Endothelial cell of umbilical vein (primary cell): Measurements from ENCODE around the gene GCNT1. TPM values are rescaled to one million over a fixed set of nuclear protein-coding genes. Genes with fewer than 3 reads are reported as not detected.

Experiments
- BruUV-seq: library from RNA; stranded (reverse); fragments of 400-500 nt; replicated peaks from 2 replicates; lab custom pipeline; 2021; lab: Mats Ljungman, UMichigan
- CTCF ChIA-PET: fragments of 300-600, 350-600 bp; sonication (Branson Sonifier 250); formaldehyde crosslinking; loops from one replicate; lab custom pipeline; 2021; ENCODE audit warnings: antibody characterized with exemption, inconsistent platforms; lab: Charles Lee
- POLR2A ChIA-PET: fragments of 300-600, 350-600 bp; sonication (Branson Sonifier 250); formaldehyde crosslinking; loops from one replicate; lab custom pipeline; 2021; ENCODE audit warnings: antibody characterized with exemption, inconsistent platforms; lab: Charles Lee
- DNase-seq: peaks from one replicate; pipeline ENCODE4 v3.0.0-alpha.2; 2011; ENCODE audit warnings: low read depth, low spot score
- FAIRE-seq: peaks from 2 replicates; lab custom pipeline; 2011; peaks lifted over from hg19 to GRCh38; lab: Jason Lieb, UNC
- H2AFZ ChIP-seq: 2 replicates; pipeline ENCODE4 v1.6.0; 2012; ENCODE audit warnings: low read depth, low read length, control low read depth, inconsistent platforms
- H3K27ac ChIP-seq: 2 replicates; pipeline ENCODE4 v1.5.1; 2011; ENCODE audit warnings: low read depth, mild to moderate bottlenecking, control low read depth, low read length, moderate library complexity; ENCODE audit not compliant: insufficient read depth
- H3K27me3 ChIP-seq, 2 experiments: 2 replicates each; pipeline versions ENCODE4 v1.6.0 to v1.6.1; 2011; ENCODE audit warnings: low read length in 2 of 2, mixed read lengths in 1 of 2; ENCODE audit not compliant: control insufficient read depth in 2 of 2, insufficient read depth in 2 of 2
- H3K36me3 ChIP-seq, 2 experiments: 2 replicates in 1 of 2; 3 replicates in 1 of 2; pipeline ENCODE4 v1.5.1; 2011; ENCODE audit warnings: low read length in 2 of 2, mild to moderate bottlenecking in 1 of 2, moderate library complexity in 1 of 2; ENCODE audit not compliant: control insufficient read depth in 2 of 2, insufficient read depth in 2 of 2; ENCODE audit errors: extremely low read depth in 1 of 2
- H3K4me1 ChIP-seq: 3 replicates; pipeline ENCODE4 v1.5.1; 2011; ENCODE audit warnings: mild to moderate bottlenecking, low read length; ENCODE audit not compliant: control insufficient read depth, insufficient read depth; ENCODE audit errors: extremely low read depth
- H3K4me2 ChIP-seq: 2 replicates; pipeline ENCODE4 v1.6.1; 2011; ENCODE audit warnings: low read length, control low read depth, mixed read lengths; ENCODE audit not compliant: insufficient read depth
- H3K4me3 ChIP-seq, 3 experiments: fragments of 200-600 bp in 1 of 3; sonication (generic), shearing (Covaris generic) in 1 of 3; replicated peaks in 1 of 3; 2 replicates each; pipeline ENCODE4 v1.5.1; 2011 to 2016; ENCODE audit warnings: control low read depth in 3 of 3, low read length in 3 of 3, mild to moderate bottlenecking in 2 of 3, inconsistent platforms in 1 of 3, low read depth in 1 of 3, moderate library complexity in 1 of 3; ENCODE audit not compliant: insufficient read depth in 1 of 3
- H3K79me2 ChIP-seq: 2 replicates; pipeline ENCODE4 v1.6.0; 2012; ENCODE audit warnings: low read length, inconsistent platforms; ENCODE audit not compliant: control insufficient read depth, insufficient read depth
- H3K9ac ChIP-seq: replicated peaks from 2 replicates; pipeline ENCODE3; 2011; ENCODE audit warnings: low read length, control low read depth; ENCODE audit not compliant: insufficient read depth; ENCODE audit errors: extremely low read depth
- H3K9me1 ChIP-seq: replicated peaks from 3 replicates; pipeline ENCODE4 v1.6.0; 2011; ENCODE audit warnings: mild to moderate bottlenecking, low read length; ENCODE audit not compliant: control insufficient read depth, insufficient read depth; ENCODE audit errors: extremely low read depth
- H3K9me3 ChIP-seq: replicated peaks from 2 replicates; pipeline ENCODE4 v1.5.1; 2012; ENCODE audit warnings: low read length, inconsistent platforms; ENCODE audit not compliant: control insufficient read depth, insufficient read depth
- H4K20me1 ChIP-seq: replicated peaks from 2 replicates; pipeline ENCODE3; 2011; ENCODE audit warnings: mild to moderate bottlenecking, low read length; ENCODE audit not compliant: control insufficient read depth, insufficient read depth; ENCODE audit errors: extremely low read depth
- CTCF ChIP-seq, 2 donors: IDR thresholded peaks; 1 replicate in 1 of 2; 2 replicates in 1 of 2; pipeline ENCODE4 v1.5.1; 2011; ENCODE audit warnings: low read length in 2 of 2, mild to moderate bottlenecking in 2 of 2, moderate library complexity in 2 of 2, control low read depth in 1 of 2, inconsistent platforms in 1 of 2, low read depth in 1 of 2; ENCODE audit not compliant: insufficient read depth in 1 of 2; ENCODE audit errors: extremely low read depth in 1 of 2
- EZH2 ChIP-seq: IDR thresholded peaks from 2 replicates; pipeline ENCODE4 v1.6.1; 2012; ENCODE audit warnings: borderline replicate concordance, low read depth, mild to moderate bottlenecking, moderate library complexity, low read length, inconsistent platforms; ENCODE audit not compliant: severe bottlenecking
- FOS ChIP-seq: IDR thresholded peaks from 2 replicates; pipeline ENCODE4 v1.6.1; 2011; ENCODE audit warnings: mild to moderate bottlenecking, low read length, moderate library complexity, borderline replicate concordance; ENCODE audit not compliant: insufficient read depth
- GATA2 ChIP-seq: IDR thresholded peaks from 2 replicates; pipeline ENCODE4 v1.7.0; 2011; ENCODE audit warnings: low read depth, mild to moderate bottlenecking, moderate library complexity, mixed read lengths, low read length; ENCODE audit not compliant: insufficient read length, insufficient read depth
- JUN ChIP-seq: IDR thresholded peaks from 2 replicates; pipeline ENCODE4 v1.6.1; 2011; ENCODE audit warnings: borderline replicate concordance, low read depth; ENCODE audit not compliant: insufficient read length, insufficient read depth
- MAX ChIP-seq: IDR thresholded peaks from 2 replicates; pipeline ENCODE4 v1.6.1; 2011; ENCODE audit not compliant: insufficient read depth, insufficient read length
- MYC ChIP-seq: IDR thresholded peaks from one replicate; pipeline ENCODE4 v1.6.1; 2011; ENCODE audit warnings: mild to moderate bottlenecking, low read depth, low read length
- POLR2A ChIP-seq: IDR thresholded peaks from 2 replicates; pipeline ENCODE4 v1.6.1; 2012; ENCODE audit warnings: low read depth, mild to moderate bottlenecking, control low read depth, low read length
- POLR2AphosphoS5 ChIP-seq: IDR thresholded peaks from 2 replicates; pipeline ENCODE4 v1.6.1; 2012; ENCODE audit warnings: low read depth, mild to moderate bottlenecking, control low read depth, low read length, moderate library complexity; ENCODE audit not compliant: insufficient read depth
- dilution Hi-C: fragments of 300-500 bp; cut with MboI; formaldehyde crosslinking; loops from one replicate; pipeline ENCODE4 v1.15.0; 2019; ENCODE audit warnings: low sequenced_read_pairs; ENCODE audit not compliant: extremely low pct_ligation_motif_present
- intact Hi-C: fragments of 100-400 bp; cut with micrococcal nuclease; formaldehyde crosslinking; loops from one replicate; pipeline ENCODE4 v1.10.0; 2022
- polyA plus RNA-seq, 4 experiments: library from polyadenylated mRNA; depleted of rRNA in 3 of 4; stranded (reverse) in 3 of 4; unstranded in 1 of 4; fragments of >200 nt; gene quantifications; 2 replicates each; pipeline versions ENCODE4 v1.2.1 to v1.2.3, GENCODE V29; 2011 to 2012; ENCODE audit warnings: missing spikeins in 1 of 4
- total RNA-seq: library from RNA; stranded (reverse); gene quantifications from 2 replicates; pipeline ENCODE4 v1.2.3, GENCODE V29; 2021

The GCNT1 gene
- total and polyA plus RNA-seq, 2 donors (not counting 3 experiments of a cell fraction or from before 2014, with no cell fraction given), result 18.1 to 30.9 TPM

GRCh38 chr9:76424491-76424890 is 34.5 kb upstream of the GCNT1 start:
- Histone ChIP-seq H3K4me2 (no peak overlapping the region), H3K27me3 (no peaks in the 10 kb centered on the region), H3K27ac (no peak overlapping the region), H3K9ac (no peak overlapping the region), H3K4me1 (no peaks in the 10 kb centered on the region), H4K20me1 (no peaks in the 10 kb centered on the region), H3K36me3 (no peaks in the 10 kb centered on the region), H3K9me1 (no peaks in the 10 kb centered on the region), H3K9me3 (no peaks in the 10 kb centered on the region), H3K79me2 (no peaks in the 10 kb centered on the region), H2AFZ (no peak overlapping the region), H3K4me3 (no peak overlapping the region)
- FAIRE-seq, result no peak
- ChIA-PET POLR2A (no interaction called here), CTCF (no interaction called here)
- no peak for DNase-seq
- intact Hi-C loops, result no loop called here
- dilution Hi-C loops, result no loop called here
- no peak for TF ChIP-seq JUN
- no peak for TF ChIP-seq EZH2
- TF ChIP-seq MYC, result no peak
- TF ChIP-seq CTCF (IDR thresholded peaks at IDR 0.05; ENCODE audit: extremely low read depth in 1 of 2, insufficient read depth in 1 of 2, low read depth in 1 of 2, low read length in 2 of 2), result no peak
- TF ChIP-seq POLR2AphosphoS5, result no peak
- TF ChIP-seq GATA2, result no peak
- TF ChIP-seq FOS, result no peak
- TF ChIP-seq MAX, result no peak
- no peak for TF ChIP-seq POLR2A
- BruUV-seq, result no TSS peak
